ENCODE measurements around the gene PDE4D. TPM values are rescaled to one million over a fixed set of nuclear protein-coding genes. Genes with fewer than 3 reads are reported as not detected.

The PDE4D gene
- total RNA-seq, 4 donors from 2014 or later, result 35.0 to 121 (median 63.4) TPM

DNA sequence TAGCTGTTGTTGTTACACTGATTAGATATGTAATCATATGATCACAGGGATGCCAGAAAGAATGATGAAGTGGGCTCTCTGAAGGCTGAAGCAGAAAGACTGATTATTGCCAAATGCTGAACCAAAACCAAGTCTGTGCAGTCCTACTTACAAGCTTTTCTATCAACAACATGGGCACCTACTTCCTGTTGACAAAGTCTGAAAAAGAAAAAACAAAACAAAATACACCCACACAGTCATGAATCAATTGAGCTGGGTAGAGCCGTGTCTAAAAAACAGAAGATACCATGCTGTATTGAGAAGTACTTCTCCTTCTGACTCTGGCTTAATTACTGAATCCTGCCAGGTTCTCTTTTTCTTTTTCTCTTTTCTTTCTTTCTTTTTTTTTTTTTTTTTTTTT lies 947.3 kb downstream of the PDE4D start:
- ATAC-seq, result no peak
- Histone ChIP-seq H3K27me3 (no peaks in the 10 kb centered on the region), H3K4me1 (no peaks in the 10 kb centered on the region), H3K36me3 (no peaks in the 10 kb centered on the region), H3K9me3 (no peaks in the 10 kb centered on the region), H3K4me3 (no peak overlapping the region), H3K27ac (no peak overlapping the region)
- TF ChIP-seq POLR2A (IDR thresholded peaks at IDR 0.05), result no peak
- TF ChIP-seq POLR2AphosphoS5 (IDR thresholded peaks at IDR 0.05), result no peak
- no peak for TF ChIP-seq CTCF (IDR thresholded peaks at IDR 0.05)
- no peak for TF ChIP-seq EP300 (IDR thresholded peaks at IDR 0.05)
- WGBS, 2 donors (ENCODE audit: low coverage in 1 of 2), result 0 to 91% methylated on average over 1 of the region's 1 CpG

- H3K27ac ChIP-seq, result no peak overlapping the region
- H3K36me3 ChIP-seq, result no peaks in the 10 kb centered on the region
- H3K9me3 ChIP-seq, result no peaks in the 10 kb centered on the region
- no peak overlapping the region for H3K4me3 ChIP-seq
- WGBS, 2 donors (ENCODE audit: low coverage in 1 of 2), result 91 to 100% methylated on average over 1 of the region's 1 CpG
- no peaks in the 10 kb centered on the region for H3K27me3 ChIP-seq
- ATAC-seq, result no peak
- no peak for TF ChIP-seq EP300 (IDR thresholded peaks at IDR 0.05)
- no peaks in the 10 kb centered on the region for H3K4me1 ChIP-seq
Observed at GRCh38 chr5:58944221-58944620, 949.3 kb downstream of the PDE4D start.

DNA sequence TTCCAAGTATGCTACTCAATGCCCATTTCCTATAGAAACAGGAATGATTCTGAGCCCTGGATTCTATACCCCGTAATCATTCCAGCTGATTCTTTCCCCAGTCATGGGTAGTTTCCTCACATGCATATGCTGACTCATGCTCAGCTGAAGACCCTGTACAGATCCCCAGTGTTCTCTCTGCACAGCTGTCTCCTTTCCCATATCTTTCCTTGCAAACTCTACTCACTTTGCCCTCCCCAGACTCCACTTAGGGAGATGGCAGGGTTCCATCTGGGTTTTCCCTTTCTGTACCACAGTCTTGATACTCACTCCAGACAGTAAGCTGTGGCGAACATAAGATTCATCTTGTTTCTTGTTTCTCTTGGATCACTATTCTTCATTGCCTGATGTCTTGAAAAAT lies 953.1 kb downstream of the PDE4D start:
- no peak for ATAC-seq
- no peak overlapping the region for H3K4me3 ChIP-seq
- H3K36me3 ChIP-seq, result no peaks in the 10 kb centered on the region
- no peak overlapping the region for H3K27ac ChIP-seq
- TF ChIP-seq POLR2AphosphoS5 (IDR thresholded peaks at IDR 0.05), result no peak
- no peak for TF ChIP-seq CTCF (IDR thresholded peaks at IDR 0.05)
- no peak for TF ChIP-seq EP300 (IDR thresholded peaks at IDR 0.05)
- TF ChIP-seq POLR2A (IDR thresholded peaks at IDR 0.05), result no peak
- H3K27me3 ChIP-seq, result peaks cover 7% of the 10 kb centered on the region
- H3K9me3 ChIP-seq, result no peaks in the 10 kb centered on the region
- H3K4me1 ChIP-seq, result no peaks in the 10 kb centered on the region
- WGBS, 2 donors (ENCODE audit: low coverage in 1 of 2), result 57 to 71% methylated on average over 2 of the region's 2 CpGs

DNA sequence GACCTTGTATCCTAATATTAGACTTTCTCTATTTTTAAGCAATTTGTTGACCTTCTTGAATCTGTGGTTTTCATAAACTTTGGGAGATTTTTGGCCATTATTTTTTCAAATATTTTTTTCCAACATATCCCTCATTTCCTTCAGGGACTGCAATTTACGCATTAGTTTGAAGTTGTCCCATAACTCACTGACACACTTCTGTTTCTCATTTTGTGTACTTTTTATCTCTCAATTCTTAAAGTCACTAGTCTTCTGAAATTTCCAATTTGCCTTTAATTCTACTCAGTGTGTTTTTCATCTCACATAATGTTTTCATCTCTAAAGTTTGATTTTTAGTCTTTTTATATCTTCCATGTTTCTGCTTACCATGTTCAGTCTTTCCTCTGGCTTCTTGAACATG lies 953.9 kb downstream of the PDE4D start:
- Histone ChIP-seq H3K27ac (no peak overlapping the region), H3K27me3 (peaks cover 7% of the 10 kb centered on the region), H3K9me3 (no peaks in the 10 kb centered on the region), H3K4me1 (no peaks in the 10 kb centered on the region), H3K36me3 (no peaks in the 10 kb centered on the region), H3K4me3 (no peak overlapping the region)
- ATAC-seq, result no peak
- 59 to 100% methylated on average over 1 of the region's 1 CpG for WGBS, 2 donors (ENCODE audit: low coverage in 1 of 2)
- TF ChIP-seq CTCF (IDR thresholded peaks at IDR 0.05) (no peak), POLR2AphosphoS5 (IDR thresholded peaks at IDR 0.05) (no peak), POLR2A (IDR thresholded peaks at IDR 0.05) (no peak), EP300 (IDR thresholded peaks at IDR 0.05) (no peak)

DNA sequence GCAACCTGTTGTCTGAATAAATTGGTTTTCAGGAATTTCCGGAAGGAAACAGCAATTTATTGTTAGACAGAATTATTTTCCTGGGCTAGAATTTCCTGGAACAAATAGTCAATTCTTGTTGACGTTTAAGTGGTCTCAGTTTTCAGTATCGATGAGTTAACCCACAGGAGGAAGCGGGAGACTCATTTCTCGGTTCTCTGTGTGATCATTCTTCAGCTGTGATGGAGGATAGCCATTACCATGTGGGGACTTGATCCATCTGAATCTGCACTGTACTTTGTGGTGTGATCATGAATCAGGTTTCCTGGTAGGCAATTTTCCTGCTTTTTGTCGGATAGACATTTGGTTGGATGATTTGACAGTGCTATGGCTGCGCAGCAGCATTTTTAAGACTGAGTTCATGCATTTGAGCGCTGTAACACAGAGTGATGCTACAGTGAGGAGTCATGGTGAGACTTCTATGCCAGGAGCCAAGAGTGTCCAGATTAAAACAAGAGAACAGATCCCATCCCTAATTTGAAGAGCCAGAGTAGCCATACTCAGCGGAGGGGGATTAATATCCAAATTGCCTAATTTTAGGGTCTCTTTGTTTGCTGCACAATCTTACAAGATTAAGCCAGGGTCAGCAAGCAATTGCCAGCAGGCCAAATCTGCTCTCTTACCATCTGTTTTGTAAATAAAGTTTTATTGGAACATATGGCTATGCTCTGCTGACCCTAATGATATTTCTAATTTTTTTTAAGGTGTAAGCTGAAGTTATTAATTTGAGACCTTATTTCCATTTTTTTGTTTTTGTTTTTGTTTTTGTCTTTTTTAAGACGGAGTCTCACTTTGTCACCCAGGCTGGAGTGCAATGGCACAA lies 954.7 kb downstream of the PDE4D start:
- TF ChIP-seq POLR2A (IDR thresholded peaks at IDR 0.05) (no peak), CTCF (IDR thresholded peaks at IDR 0.05) (no peak), POLR2AphosphoS5 (IDR thresholded peaks at IDR 0.05) (no peak), EP300 (IDR thresholded peaks at IDR 0.05) (no peak)
- Histone ChIP-seq H3K27ac (no peak overlapping the region), H3K9me3 (no peaks in the 10 kb centered on the region), H3K4me3 (no peak overlapping the region), H3K36me3 (no peaks in the 10 kb centered on the region), H3K27me3 (peaks cover 7% of the 10 kb centered on the region), H3K4me1 (no peaks in the 10 kb centered on the region)
- WGBS, 2 donors (ENCODE audit: low coverage in 1 of 2), result 78 to 91% methylated on average over 7 to 10 of the region's 10 CpGs
- ATAC-seq, result no peak
